ENCODE measurements around the gene ZNF641. TPM values are rescaled to one million over a fixed set of nuclear protein-coding genes. Genes with fewer than 3 reads are reported as not detected.

ZNF641 gene
- total RNA-seq, 4 donors from 2014 or later, result 20.2 to 32.4 (median 23.7) TPM

DNA sequence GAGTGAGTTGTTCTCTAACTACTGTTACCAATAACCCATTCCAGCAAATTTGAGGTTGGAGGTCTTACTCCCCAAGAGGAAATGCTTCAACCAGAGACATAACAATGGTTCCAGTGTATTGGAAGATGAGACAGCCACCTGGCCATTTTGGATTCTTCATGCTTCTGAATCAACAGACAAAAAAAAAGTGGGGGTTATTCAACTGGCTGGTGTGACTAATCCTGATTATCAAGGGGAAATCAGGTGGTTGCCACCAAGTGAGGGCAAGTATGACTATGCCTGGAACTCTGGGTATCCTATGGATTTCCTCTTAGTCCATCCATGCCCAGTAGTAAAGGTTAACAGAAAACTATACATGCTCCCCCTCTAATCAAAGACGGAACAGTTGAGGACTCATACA is 29.9 kb upstream of the ZNF641 start:
- no peak for DNase-seq (ENCODE audit: low spot score in 2 of 2)
- Histone ChIP-seq H3K27me3 (no peaks in the 10 kb centered on the region), H3K9me3 (no peaks in the 10 kb centered on the region), H3K36me3 (no peaks in the 10 kb centered on the region), H3K4me1 (no peaks in the 10 kb centered on the region), H3K27ac (no peak overlapping the region), H3K4me3 (no peak overlapping the region)
- TF ChIP-seq EP300 (IDR thresholded peaks at IDR 0.05), result no peak
- TF ChIP-seq, protein P1, sequence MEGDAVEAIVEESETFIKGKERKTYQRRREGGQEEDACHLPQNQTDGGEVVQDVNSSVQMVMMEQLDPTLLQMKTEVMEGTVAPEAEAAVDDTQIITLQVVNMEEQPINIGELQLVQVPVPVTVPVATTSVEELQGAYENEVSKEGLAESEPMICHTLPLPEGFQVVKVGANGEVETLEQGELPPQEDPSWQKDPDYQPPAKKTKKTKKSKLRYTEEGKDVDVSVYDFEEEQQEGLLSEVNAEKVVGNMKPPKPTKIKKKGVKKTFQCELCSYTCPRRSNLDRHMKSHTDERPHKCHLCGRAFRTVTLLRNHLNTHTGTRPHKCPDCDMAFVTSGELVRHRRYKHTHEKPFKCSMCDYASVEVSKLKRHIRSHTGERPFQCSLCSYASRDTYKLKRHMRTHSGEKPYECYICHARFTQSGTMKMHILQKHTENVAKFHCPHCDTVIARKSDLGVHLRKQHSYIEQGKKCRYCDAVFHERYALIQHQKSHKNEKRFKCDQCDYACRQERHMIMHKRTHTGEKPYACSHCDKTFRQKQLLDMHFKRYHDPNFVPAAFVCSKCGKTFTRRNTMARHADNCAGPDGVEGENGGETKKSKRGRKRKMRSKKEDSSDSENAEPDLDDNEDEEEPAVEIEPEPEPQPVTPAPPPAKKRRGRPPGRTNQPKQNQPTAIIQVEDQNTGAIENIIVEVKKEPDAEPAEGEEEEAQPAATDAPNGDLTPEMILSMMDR (IDR thresholded peaks at IDR 0.05), result no peak
- no peak for TF ChIP-seq POLR2A (IDR thresholded peaks at IDR 0.05)
- WGBS, 2 donors, result 91 to 96% methylated on average over 1 of the region's 1 CpG

DNA sequence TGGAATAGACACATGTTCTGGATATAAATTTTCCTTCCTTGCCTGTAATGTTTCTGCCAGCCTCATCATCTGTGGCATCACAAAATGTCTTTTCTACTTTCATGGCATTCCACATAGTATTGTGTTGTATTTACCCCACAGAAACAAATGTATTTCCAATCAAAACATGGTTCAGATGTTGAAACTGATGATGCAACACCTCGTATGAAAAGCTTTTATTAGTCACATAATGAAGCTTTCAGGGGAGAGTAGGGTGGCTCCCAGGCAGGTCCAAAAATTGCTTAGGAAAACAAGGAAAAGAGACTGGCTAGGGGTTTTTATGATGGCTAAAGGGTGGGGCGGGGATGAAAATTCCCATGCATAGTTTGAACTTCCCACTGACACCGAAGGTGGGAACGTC is 29.1 kb upstream of the ZNF641 start:
- Histone ChIP-seq H3K4me1 (no peaks in the 10 kb centered on the region), H3K27ac (no peak overlapping the region), H3K36me3 (no peaks in the 10 kb centered on the region), H3K9me3 (no peaks in the 10 kb centered on the region), H3K4me3 (no peak overlapping the region), H3K27me3 (no peaks in the 10 kb centered on the region)
- 63 to 67% methylated on average over 4 of the region's 4 CpGs for WGBS, 2 donors
- TF ChIP-seq EP300 (IDR thresholded peaks at IDR 0.05), result no peak
- TF ChIP-seq, protein P1 (IDR thresholded peaks at IDR 0.05), result no peak
- no peak for TF ChIP-seq POLR2A (IDR thresholded peaks at IDR 0.05)
- no peak for DNase-seq (ENCODE audit: low spot score in 2 of 2)

DNA sequence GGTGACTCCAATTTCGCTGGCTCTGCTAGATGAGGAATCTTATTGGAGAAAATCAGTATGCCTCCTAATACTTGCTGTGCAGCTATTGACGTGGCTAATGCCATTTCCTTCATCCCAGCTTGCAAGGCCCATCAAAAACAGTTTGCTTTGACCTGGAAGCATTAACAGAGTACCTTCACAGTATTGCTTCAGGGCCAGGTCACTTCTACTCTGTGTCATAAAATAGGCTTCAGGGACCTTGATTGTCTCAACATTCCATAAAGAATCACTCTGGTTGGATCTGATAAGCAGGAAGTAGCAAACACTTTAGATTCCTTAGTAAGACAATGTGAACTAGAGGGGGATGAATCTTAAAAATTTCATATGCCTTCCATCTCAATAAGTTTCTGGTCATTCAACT is 26.9 kb upstream of the ZNF641 start:
- H3K36me3 ChIP-seq, result no peaks in the 10 kb centered on the region
- H3K27me3 ChIP-seq, result no peaks in the 10 kb centered on the region
- H3K9me3 ChIP-seq, result no peaks in the 10 kb centered on the region
- H3K4me1 ChIP-seq, result no peaks in the 10 kb centered on the region
- H3K4me3 ChIP-seq, result no peak overlapping the region
- 54 to 59% methylated on average over 2 of the region's 2 CpGs for WGBS, 2 donors
- H3K27ac ChIP-seq, result no peak overlapping the region
- DNase-seq (ENCODE audit: low spot score in 2 of 2), result no peak
- TF ChIP-seq POLR2A (IDR thresholded peaks at IDR 0.05) (no peak), EP300 (IDR thresholded peaks at IDR 0.05) (no peak)
- TF ChIP-seq, protein P1 (IDR thresholded peaks at IDR 0.05), result no peak

DNA sequence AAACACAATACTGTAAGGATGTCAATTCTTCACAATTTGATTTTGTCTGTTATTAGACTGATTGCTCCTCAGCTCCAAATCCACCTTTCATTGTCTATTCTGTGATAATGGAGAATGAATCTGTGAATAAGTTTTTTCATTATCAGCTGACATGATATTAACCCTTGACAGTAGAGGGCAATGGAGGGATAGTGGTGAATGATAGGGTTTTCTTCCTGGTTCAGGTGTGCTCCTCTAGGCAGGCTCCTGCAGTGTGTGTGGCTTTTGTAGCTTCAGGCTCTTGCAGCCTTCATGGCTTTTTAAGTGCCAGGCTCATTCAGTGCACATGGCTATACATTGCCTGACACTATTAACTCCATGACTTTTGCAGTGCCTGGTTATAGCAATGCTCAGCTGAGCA is 23.4 kb upstream of the ZNF641 start:
- Histone ChIP-seq H3K4me3 (no peak overlapping the region), H3K36me3 (no peaks in the 10 kb centered on the region), H3K9me3 (peaks cover 0 to 4% (median 0%) of the 10 kb centered on the region in 4 donors), H3K4me1 (no peaks in the 10 kb centered on the region), H3K27ac (no peak overlapping the region), H3K27me3 (no peaks in the 10 kb centered on the region)
- TF ChIP-seq POLR2A (IDR thresholded peaks at IDR 0.05), result no peak
- TF ChIP-seq EP300 (IDR thresholded peaks at IDR 0.05), result no peak
- TF ChIP-seq, protein P1 (IDR thresholded peaks at IDR 0.05), result no peak
- no peak for DNase-seq (ENCODE audit: low spot score in 2 of 2)

DNA sequence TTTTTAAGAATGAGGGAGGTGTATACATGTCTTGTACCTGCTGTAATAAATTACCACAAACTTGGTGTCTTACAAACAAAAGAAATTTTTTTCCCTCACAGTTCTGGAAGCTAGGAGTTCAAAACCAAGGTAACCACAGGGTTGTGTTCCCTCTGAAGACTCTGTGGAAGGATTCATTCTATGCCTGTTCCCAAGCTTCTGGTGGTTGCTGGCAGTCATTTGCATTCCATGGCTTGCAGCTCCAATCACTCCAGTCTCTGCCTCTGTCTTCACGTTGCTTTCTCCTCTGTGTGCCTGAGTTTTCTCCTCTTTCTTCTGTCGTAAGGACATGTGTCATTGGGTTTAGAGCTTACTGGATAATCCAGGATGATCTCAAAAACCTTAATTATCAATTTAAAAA is 15.4 kb upstream of the ZNF641 start:
- TF ChIP-seq EP300 (IDR thresholded peaks at IDR 0.05), result no peak
- TF ChIP-seq, protein P1 (IDR thresholded peaks at IDR 0.05), result no peak
- no peak for TF ChIP-seq POLR2A (IDR thresholded peaks at IDR 0.05)
- Histone ChIP-seq H3K27me3 (no peaks in the 10 kb centered on the region), H3K36me3 (peaks cover 0 to under 1% (median 0%) of the 10 kb centered on the region in 3 donors), H3K4me1 (no peaks in the 10 kb centered on the region), H3K27ac (no peak overlapping the region), H3K4me3 (no peak overlapping the region), H3K9me3 (peaks cover 0 to 9% (median 0%) of the 10 kb centered on the region in 4 donors)
- DNase-seq (ENCODE audit: low spot score in 2 of 2), result no peak
- WGBS, 2 donors, result 41 to 51% methylated on average over 2 of the region's 2 CpGs

Measured in tibial nerve (tissue), 4 donors.